HG03565 (cell line): Measurements from ENCODE around the gene ISYNA1.

Experiments
- ATAC-seq: cut with Tn5 transposase; IDR thresholded peaks from one replicate; pipeline ENCODE4 v1.9.1; 2021; ENCODE audit warnings: mild to moderate bottlenecking, moderate library complexity; ENCODE audit not compliant: unreplicated experiment

ISYNA1 gene

DNA sequence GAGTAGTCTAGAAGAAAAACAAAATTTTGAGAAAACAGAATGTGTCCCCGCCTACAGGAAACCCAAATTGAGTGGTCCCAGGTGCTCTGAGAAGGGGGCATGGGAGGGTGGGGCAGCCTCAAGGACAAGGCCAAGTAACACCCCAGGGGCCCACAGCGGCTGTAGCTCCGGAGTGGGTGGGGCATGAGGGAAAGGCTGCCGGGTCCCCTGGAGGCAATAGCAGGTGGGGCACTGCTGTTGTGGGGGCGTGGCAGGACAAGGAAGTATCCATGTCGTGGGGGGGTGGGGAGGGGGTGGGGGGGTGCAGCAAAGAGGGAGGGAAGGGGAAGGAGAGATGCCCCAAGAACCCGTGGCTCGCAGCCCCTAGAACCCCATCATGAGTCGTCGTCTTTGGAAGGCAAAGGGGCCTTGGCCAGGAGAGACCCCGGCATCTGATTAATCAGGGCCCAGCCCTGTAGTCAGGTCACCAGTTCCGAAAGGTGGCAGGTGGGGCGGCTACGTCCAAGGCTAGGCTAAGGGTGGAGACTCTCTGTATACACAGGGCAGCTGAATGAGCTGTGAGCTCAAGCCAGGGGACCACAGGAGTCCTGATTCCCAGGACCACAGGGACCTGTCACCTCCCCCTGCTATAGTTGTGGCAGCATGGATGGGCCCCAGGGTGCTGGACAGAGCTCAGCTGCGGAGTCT lies 7.5 kb upstream of the ISYNA1 start:
- no peak for ATAC-seq

DNA sequence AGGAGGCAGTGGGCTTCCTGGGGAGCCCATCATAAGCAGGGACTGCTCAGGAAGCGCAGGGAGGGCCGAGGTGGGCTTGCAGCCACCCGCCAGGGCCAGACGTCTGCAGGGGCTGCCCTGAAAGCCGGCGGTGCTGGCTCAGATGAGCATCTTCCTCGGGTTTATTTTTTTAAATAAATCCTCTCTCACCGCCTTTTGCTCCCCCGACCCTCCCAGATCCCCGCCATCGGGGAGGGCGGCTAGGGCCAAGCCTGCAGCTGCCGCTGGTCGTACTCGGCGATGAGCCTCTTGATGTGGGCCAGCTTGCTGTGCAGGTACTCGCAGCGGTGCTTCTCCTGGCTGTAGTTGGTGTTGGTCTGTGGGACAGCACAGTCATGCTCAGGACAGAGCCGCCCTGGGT lies 6.6 kb upstream of the ISYNA1 start:
- no peak for ATAC-seq

DNA sequence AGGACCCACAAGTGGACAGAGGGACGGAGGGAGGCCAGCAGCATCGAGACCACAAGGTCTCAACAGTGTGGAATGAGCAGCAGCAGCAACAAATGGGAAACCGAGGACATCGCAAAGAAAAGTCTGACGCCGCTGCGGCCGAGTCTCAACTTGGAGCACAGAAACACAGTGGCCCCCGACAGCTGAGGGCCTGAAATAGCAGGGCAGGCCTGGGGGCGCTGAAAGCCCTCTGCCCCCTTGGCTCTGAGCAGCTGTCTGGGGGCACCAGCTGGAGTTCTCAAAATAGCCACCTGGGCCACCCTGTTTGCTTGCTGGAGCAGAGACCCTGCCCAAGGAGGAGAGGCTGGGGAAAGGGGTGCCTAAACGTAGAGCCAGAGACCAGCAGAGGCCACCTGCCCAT lies 5.9 kb upstream of the ISYNA1 start:
- no peak for ATAC-seq

DNA sequence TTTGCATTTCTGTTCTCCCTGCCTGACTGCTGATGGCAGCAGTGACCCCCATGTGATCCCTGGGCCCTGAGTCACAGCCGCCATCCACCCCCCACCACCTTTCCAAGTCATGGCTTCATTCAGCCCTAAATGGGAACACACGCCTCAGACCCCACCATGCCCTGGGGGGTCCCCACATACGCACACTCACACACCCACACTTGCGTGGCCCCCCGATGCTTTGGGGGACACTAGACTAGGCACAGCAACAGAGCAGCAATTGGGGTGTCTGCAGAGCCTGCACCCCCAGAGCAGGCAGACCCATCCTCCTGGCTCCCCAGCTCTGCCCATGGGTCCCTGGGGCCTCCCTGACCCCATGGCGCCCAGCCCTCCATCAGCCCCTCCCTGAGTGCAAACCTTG lies 5.5 kb upstream of the ISYNA1 start:
- ATAC-seq: no peak

DNA sequence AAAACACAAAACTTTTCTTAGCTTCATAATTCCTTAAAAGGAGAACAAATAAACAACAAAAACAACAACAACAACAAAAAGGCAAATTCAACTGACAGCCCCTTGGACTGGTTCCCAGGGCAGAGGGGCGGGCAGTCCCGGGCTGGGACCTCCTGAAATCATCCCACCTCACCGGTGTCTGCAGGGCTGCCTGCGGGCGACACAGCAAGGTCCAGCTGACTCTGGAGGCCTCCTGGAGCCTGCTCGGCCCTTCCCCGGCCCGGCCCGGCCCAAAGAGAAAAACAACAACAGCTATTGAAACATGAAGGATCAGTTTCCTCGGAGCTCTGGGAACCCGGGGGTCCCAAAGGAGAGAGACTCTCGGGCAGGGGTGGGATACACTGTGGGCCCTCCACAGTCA lies 5.0 kb upstream of the ISYNA1 start:
- no peak for ATAC-seq

DNA sequence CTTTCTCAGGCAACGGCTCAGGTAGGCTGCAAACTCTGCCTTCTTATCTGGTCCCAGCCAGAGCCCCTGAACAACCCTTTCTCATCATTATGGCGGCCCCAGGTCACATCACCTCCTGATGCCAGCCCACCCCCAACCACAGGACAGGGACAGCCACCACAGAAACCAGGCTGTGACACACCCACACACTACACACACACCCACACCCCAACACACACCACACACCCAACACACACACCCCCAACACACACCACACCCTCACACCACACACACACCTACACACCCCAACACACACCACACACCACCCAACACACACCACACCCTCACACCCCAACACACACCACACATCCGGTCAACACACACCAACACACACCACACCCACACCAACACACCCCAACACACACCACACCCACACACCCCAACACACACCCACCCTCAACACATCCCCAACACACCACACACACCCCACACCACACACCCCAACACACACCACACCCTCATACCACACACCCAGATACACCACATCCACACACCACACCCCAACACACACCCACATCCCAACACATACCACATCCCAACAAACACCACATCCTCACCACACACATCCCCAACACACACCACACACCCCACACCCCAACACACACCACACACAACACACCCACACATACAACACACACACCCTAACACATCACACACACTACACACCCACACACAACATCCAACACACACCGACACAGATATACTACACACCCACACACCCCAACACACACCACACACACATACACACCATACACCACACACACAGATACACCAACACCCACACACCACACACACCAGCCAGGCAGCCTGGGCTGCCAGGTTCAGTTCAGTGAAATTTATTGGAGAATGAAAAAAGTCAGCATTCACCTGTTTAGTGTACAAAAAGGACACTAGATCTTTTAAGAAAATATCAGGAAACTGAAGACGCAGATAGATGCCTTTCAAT lies 4.2 kb upstream of the ISYNA1 start:
- ATAC-seq: no peak

DNA sequence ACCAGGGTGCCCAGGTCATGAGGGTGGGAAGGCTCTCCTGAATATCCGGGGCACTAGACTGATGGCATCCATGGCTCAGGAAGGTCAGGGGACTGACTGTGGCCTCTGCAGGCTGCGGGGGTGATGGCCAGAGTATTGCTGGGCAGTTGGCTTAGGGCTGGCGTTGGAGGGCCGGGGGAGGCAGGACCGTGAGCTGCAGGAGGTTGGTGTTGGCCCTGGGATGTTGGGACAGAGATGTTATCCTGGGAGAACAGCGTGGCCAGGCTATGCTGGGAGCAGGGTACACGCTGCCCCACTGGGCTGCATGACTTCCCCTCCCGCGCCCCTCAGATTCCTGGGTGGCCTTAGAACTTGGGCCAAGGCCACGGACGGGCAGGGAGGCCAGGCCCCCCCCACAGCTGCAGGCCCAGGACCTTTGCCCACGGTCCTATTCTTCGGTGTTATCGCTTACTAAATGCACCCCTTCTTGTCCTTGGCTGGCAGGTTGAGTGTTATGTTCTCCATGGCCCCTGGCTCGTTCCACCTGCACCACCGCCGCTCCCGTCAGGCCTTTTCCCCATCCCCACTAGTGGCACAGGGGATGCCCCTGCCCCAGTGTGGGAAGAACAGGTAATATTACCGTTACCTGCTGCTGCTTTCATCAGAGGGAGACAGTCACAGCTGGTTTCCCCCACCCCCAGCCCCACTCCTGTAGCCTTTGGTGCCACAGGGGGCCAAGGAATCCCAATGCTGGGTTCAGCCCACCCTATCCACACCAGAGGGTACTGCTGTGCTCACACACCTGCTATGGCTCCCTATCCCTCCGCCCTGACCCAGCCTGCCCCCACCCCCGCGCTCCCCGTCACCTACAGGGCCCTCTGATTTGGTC lies 3.2 kb upstream of the ISYNA1 start:
- ATAC-seq: no peak

DNA sequence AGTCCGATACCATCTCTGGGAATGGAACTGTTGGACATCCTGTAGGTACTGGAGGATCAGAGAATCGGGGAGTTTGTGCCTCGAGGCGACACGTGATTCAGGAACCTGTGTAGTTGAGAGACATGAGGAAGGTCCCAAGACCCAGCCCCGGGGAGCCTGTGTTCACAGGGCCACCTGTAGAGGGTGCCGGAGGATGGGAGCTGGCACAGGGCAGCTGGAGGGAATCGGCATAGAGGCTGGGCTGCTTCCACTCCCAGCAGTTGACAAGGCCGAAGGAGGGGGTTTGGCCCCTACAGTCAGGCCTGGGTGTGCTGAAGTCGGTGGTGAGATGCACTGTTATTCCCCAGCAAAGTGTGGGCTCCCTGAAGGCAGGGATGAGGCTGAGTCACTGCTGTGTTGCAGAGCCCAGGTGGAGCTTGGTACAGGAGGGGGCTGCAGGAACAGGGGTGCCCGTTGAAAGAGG lies 2.5 kb upstream of the ISYNA1 start:
- no peak for ATAC-seq

DNA sequence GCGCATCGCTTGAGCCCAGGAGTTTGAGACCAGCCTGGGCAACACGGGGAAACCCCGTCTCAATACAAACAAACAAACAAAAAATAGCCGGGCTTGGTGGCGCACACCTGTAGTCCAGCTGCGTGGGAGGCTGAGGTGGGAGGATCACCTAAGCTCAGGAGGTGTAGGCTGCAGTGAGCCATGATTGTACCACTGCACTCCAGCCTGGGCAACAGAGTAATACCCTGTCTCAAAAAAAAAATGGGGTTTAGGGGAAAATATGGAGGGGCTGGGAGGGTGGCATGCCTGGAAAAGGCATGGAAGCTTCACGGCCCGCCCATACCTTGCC lies 1.9 kb upstream of the ISYNA1 start:
- ATAC-seq: no peak

DNA sequence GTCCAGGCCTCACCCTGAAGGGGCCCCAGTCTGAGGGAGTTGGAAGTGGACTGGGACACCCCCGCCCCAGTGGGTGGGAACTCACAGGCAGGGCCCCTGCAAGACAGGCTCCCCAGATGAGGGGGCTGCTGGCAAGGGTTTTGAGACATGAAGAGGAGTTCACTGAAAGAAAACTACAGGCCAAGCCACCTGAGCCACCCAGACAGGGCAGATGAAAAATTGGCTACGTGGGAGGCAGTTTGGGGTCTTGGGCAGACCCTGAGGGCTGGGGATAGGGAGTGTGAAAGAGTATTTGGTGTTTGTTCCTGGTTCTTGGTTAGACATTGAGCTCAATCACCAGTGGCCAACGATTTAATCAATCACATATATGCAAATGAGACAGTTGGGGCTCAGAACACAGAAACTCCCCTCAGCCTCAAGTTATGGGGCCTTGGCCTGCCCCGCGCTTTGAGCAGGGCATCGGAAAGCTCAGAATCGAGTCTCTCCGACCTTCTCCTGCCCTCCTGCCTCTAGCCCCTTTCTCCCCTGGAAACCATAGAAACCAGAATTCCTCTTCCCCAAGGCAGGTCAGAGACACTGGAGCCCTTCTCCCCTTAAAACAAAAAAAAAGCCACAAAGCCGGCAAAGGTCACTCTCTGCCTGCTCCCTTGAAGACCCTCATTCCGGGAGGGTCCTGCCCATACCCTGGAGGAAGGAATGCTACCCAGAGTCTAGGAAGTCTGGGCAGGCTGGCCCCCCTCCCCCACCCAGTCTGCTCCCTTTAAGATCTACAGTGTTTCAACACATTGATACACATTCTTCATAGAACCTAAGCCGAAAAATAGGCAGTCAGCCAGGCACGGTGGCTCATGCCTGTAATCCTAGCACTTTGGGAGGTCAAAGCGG lies 1.3 kb upstream of the ISYNA1 start:
- no peak for ATAC-seq

DNA sequence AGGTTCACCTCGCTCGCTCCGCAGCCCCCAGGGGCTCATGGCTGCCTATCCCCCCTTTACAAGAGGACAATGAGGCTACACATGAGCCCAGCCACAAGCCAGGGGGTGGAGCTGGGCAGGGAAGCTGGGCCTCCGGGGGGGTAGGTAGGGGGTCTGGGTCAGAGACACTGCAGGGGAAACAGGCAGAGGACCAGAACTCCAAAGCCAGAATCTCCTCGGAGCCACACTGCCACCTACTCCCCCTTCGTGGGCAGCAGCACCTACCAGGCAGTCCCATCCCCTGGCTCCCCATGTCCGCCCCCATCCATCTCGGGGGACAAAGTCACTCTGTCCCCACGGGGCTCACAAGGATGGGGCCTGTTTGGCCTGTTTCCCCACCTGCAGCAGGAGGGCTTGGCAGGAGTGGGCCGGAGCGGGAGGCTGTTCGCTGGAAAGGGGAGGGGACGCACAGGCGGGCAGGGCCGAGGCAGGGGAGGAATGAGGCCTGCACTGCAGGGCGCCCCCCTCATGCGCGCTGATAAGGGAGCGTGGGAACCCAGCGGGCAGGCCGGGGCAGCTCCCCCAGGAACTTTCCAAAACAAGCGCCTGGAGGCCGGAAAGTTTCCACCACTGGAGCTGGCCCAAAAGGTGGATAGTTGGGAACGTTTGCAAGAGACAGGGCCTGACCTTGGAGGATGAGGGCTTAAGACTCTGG lies 545 bp upstream of the ISYNA1 start:
- ATAC-seq: no peak

DNA sequence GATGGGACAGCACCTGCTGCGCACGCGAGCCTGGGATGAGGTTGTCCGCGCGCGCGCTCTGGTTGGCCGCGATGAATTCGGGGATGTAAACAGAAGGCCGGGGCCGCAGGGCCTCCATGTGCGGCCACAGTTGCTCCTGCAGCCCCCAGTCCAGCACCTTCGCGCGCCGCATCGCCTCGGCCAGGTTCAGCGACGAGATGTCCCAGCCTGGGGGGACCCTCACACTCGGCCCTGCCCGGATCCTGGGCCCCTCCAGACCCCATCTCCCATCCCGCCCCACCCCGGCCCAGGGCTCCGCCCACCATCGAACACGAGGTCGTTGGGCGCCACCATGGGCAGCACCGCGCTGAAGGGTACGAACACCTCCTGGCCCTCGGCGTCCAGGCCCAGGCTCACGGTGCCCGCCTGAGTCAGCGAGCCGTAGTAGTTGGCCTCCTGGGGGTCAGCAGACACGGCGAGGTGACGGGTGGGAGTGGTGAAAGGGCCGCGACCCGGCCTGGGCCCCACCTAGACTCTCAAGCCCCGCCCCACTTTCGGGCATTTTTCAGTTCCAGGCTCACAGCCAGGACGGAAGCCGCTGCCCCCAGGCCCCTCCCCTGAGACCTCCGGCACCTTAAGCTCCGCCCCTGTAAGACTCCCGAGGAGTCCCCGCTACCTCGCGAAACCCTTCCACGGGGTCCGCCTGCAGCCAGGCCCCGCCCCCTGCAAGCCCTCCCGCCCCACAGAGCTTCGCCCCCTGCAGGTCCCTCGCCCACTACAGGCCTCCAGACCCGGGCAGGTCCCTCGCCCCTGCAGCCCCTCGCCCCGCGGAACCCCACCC lies 1.1 kb downstream of the ISYNA1 start:
- ATAC-seq: no peak

DNA sequence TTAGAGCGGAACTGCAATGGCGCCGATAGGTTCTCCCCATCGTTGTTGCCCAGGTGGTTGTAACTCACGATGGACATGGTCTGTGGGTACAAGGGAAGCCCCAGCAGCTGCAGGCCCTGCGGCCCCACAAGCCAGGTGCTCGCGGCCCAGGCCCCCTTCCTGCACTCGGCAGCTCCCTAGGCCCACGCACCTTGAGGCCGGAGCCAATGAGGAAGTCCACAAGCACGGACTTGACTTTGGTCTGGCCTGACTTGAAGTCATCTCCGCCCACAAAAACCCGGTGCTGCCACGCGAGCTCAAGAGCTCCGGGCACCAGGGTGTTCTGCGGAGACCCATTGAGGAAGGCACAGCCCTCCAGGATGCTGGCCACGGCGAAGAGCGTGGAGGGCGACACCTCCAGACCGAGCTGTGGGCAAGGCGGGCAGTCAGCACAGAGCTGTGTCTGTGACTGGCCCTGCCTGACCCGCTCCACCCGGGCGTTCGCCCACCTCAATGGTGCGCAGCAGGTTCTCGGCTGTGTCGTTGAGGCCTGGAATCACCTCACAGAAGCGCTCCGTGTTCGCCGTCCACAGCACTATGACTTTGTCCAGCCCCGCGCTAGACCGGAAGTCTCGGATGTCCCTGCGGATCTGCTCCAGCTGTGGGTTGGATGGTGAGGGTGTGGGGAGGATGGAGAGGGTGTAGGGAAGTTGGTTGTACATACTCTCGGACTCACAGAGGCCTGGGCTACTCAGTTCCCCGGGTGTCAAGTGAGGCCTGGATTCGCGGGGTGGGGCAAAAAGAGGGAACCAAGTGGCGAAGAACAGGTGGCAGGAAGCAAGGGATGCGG lies 1.9 kb downstream of the ISYNA1 start:
- ATAC-seq: no peak

DNA sequence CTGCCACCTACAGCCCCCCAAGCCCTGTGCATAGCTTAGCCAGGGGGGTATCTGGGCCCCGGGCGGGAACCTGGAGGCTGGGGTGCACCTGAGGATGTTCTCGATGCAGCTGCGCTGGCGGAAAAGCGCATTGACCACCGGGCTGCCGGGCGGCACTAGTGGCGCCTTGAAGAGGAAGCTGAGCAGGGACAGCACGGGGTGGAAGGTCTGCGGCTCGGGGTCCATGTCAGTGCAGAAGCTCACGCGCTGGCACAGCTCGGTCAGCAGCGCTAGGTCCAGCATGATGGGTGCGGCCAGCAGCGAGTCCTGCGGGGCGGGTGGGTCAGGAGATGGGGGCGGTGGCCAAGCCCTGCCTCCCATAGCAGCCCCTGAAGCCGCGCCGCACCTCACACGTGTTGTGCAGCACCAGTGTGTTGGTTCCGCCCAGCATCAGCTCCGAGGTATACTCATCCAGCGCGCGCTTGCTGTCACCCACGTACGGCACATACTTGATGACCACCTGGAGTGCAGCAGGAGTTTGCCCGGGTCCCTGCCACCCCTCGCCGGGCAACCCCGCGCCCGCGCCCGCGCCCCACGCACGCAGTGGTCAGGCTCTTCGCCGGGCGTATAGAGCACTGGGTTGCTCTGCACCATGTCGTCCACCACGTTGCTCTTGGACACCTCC lies 2.6 kb downstream of the ISYNA1 start:
- no peak for ATAC-seq

DNA sequence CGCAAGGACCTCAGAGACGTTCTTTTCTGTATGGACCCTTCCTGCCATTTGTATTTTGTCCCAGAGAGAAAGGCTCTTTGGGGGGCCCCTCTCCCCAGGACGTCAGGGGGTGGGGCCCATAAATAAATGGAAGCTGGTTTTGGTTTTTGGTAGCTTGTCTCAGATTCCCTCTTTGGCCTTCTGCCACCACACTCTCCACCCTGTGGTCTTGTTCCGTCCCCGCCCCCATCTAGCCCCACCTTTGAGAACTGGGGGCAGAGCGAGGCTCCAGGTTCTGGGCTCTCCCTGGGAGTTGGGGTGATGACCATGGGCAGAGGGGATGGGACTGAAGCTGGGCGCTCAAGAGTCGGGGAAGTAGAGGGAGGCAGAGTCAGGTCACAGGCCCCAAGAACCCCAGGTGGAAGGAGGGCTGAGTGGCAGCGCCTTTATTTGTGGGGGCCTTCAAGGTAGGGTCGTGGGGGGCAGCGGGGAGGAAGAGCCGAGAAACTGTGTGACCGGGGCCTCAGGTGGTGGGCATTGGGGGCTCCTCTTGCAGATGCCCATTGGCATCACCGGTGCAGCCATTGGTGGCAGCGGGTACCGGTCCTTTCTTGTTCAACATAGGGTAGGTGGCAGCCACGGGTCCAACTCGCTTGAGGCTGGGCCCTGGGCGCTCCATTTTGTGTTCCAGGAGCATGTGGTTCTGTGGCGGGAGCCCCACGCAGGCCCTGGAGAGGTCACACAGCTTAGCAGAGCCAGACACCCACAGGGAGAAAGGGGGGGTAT lies 3.3 kb downstream of the ISYNA1 start:
- ATAC-seq: no peak

DNA sequence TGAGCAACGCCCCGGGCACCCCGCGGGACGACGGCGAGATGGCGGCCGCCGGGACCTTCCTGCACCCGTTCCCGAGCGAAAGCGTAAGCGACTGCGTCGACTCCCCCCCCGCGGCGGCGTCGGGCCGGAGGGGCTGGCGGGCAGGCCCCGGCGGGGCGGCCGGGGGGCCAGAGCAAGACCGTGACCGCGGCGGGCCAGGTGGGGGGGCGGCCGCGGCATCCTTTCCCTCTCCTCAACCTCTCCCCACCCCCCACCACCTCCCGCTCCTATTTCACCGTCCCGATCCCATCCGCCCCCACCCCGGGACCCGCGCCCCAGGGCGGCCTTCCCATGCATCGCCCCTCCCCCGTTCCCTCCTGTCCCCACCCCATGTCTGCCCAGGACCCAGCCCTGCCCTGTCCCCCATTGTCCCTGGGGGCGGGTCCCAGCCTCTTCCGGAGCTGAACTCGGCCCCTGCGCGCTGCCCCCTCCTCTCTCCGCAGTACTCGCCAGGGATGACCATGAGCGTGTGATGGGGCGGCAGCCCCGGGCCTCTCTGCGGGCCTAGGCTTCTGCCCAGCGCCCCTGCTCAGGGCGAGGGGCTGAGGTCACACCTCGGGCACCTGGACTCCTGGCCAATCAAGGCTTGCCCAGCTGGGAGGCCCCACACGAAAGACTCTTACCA lies 4.1 kb downstream of the ISYNA1 start:
- ATAC-seq: no peak
